Bone marrow (tissue), 2 donors: ENCODE results near the gene GIN1.
"Not testable (repeated sequence)": the region's sequence is repeated elsewhere in the genome, so short reads cannot be mapped to it uniquely, and the experiment has no call there.

Experiments used
- DNase-seq, 2 donors: peaks; one replicate each; lab custom pipeline; 2025; lab: John Stamatoyannopoulos, UW

The GIN1 gene, protein sequence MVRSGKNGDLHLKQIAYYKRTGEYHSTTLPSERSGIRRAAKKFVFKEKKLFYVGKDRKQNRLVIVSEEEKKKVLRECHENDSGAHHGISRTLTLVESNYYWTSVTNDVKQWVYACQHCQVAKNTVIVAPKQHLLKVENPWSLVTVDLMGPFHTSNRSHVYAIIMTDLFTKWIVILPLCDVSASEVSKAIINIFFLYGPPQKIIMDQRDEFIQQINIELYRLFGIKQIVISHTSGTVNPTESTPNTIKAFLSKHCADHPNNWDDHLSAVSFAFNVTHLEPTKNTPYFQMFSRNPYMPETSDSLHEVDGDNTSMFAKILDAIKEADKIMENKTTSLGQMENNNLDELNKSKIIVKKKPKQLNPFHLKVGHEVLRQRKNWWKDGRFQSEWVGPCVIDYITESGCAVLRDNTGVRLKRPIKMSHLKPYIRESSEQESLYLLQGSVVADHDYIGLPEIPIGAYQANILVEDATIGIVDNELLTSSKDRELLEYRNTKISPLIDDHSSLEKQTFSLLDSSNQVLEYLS

GRCh38 chr5:103119765-103120606, at the start of gene GIN1, which contains the start of gene PPIP5K2:
Gene GIN1 (minus strand): TSS chr5:103120138. CDS start chr5:103108707, 11,431 bp downstream.
Gene PPIP5K2 (plus strand): TSS chr5:103120301. CDS start chr5:103129590, 9,289 bp downstream.
- DNase-seq: peak; percentile 98 to 99

DNA sequence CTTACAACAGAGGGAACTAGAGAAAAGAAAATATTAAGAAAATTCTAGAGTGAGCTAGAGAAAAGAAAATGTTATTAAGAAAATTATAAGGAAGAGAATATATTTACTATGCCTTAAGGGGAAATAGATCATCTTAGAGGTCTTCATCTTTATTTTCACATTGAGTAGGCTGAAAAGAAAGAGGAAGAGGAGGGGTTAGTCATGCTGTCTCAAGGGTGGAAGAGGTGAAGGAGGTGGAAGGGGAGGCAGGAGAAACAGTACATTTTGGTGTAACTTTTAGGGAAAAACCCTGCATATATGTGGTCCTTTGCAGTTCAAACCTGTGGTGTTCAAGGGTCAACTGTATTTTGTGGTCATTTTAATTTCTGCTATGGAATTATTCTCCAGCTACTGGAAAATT, 46.8 kb upstream of the GIN1 start:
- peak in 1 of 2 donors; percentile 9 for DNase-seq

- no peak for DNase-seq
These were observed 31.2 kb upstream of the GIN1 start for GRCh38 chr5:103151156-103151555.

DNA sequence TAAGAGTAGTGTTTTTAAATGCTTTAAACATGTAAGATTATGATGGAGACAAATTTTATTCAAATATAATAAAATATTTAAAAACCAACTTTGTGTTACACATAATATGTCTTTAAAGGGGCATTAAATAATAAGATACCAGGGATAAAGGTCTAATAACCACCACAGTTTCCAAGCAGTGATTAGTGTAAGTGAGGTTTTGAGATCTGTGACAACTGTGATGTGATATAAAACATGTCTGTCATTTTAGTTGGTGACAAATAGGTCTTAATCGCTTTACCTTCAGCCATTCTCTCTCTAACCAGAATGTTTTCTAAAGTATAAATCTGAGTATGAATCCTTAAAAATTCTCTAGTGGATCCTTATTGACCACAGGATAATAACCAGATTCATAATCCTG, 28.3 kb upstream of the GIN1 start:
- no peak for DNase-seq

GRCh38 chr5:103145196-103145595, 25.3 kb upstream of the GIN1 start:
- DNase-seq: no peak

DNA sequence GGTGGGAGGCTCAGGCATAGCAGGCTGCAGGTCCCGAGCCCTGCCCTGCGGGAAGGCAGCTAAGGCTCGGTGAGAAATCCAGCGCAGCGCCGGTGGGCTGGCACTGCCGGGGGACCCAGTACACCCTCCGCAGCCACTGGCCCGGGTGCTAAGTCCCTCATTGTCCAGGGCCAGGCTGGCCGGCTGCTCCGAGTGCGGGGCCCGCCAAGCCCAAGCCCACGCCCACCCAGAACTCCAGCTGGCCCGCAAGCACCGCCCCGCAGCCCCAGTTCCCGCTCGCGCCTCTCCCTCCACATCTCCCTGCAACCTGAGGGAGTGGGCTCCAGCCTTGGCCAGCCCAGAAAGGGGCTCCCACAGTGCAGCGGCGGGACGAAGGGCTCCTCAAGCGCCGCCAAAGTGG, 22.2 kb upstream of the GIN1 start:
- not testable (repeated sequence) for DNase-seq

DNA sequence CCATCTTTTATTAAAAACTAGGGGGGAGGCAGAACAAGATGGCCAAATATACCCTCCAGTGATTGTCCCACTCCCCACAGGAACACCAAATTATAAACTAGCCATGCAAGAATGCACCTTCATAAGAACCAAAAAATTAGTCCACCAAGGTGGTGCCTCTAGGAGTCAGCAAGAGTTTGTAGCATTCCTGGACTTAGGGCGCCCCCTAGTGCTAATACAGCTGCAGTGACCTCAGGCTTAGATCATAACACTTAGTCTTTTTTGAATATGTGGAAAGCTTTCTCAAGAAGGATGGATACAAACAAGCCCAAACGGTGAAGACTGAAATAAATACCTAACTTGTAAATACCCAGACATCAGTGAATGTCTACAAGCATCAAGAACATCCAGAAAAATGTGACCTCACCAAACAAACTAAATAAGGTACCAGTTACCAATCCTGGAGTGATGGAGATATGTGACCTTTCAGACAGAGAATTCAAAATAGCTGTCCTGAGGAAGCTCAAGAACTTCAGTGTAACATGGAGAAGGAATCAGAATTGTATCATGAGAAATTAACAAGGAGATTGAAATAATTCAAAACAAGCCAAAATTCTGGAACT, 19.4 kb upstream of the GIN1 start:
- peak; percentile 5 to 85 for DNase-seq

DNA sequence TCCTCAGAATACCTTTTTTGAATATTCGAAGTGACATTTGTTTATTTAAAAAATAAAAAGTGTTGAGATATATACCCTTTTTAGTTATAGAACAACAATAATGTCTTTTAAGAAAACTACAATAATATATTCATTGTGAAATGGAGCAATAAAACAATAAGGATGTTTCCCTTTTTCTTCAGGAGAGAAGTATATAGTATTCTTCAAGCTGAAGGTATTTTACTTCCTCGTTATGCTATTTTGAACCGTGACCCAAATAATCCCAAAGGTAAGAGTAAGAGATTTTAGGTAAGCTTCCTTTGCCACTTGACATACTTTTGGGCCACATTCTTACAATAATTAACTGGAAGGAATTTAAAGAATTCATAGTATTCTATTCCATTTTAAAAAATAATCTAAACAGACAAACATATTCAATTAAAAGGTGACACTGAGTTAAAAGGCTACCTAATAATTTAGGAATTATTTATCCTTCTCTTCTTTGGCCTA, 18.3 kb upstream of the GIN1 start:
- no peak for DNase-seq

- no peak for DNase-seq
These were observed 15.5 kb upstream of the GIN1 start for GRCh38 chr5:103135461-103135860.

DNA sequence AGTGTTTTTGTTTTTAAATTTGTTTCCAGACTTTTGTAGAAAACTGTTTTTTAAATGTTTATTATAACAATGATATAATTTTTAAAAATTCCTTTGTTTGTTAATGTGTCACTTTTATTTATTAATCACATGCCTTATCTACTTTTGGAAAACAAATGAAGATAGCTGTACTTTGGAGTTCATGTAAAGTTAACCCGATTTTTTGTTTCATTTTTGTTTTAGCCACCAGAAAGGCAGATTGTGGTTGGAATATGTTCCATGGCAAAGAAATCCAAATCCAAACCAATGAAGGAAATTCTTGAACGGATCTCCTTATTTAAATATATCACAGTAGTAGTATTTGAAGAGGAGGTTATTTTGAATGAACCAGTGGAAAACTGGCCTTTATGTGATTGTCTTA, 13.3 kb upstream of the GIN1 start:
- no peak for DNase-seq

DNA sequence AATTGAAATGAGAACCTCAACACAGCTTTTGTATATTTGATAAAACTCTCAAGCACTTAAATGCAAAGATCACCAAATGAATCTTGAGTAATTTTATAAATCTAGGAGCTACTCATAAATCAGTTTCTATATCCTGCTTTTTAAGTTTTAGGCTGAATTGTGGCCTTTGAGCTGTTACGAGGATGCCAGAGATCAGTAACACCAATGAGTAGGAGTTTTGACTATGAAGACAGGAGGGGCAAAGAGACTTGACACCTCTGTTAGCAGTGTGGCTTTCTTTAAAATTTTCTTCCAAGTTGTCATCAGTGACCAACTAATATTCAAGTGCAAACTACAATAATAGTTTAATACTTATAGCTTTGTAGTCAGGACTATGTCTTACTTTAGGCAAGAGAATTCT, 12.7 kb upstream of the GIN1 start:
- no peak for DNase-seq

DNA sequence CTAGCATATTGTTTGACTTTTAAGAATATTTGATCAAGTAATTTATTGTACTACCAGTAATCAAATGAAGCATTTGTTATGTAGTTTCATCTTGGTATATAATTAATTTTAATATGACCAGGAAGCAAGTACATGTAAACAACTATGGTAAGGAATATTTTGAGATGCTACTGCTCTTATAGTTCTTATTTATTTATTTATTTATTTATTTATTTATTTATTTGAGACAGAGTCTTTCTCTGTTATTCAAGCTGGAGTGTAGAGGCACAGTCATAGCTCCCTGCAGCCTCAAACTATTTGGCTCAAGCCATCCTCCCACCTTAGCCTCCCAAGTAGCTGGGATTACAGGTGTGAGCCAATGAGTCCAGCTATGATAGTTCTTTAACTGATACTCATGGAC, 8.3 kb upstream of the GIN1 start:
- no peak for DNase-seq

DNA sequence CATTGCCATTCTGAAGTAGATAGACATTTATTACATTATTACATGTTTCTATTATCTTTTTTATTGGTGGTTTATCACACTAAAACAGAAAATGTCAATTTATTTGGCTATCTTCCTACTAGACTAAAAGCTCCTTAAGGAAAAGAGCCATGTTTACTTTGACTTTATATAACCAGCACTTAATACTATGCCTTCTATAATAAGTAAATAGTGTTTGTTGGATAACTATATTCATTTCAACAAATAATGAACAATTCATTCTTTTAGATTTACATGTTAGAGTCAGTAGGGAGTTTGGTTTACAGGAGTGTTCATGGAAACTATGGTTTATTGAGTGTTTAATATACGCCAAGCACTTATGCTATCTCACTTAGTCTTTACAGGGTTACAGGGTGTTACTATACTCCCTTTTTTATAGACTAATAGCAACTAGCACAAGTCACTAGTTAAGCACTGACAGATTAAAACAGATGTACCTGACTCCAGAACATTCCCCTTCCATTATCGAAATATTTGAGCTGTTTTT, 7.4 kb upstream of the GIN1 start:
- no peak for DNase-seq

GRCh38 chr5:103126557-103126956, 6.6 kb upstream of the GIN1 start:
- no peak for DNase-seq

DNA sequence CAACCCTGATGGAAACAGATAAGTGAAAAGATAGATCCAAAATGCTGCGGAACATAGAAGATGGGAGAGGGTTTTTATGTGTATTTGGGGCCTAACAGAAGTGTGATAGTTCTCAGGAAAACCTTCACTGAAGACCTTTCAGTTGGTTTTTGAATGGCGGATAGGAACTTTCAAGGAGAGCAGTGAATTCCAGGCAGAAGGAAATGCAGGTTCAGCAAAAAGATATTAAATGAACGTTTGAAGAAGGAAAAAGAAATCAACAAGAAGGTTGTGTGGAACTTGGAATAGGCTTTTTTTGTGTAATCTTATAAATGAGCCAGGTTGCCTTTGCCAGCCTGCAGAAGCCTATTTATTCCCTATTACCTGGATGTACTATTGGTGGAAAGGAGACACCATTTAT, 2.3 kb upstream of the GIN1 start:
- DNase-seq: no peak

DNA sequence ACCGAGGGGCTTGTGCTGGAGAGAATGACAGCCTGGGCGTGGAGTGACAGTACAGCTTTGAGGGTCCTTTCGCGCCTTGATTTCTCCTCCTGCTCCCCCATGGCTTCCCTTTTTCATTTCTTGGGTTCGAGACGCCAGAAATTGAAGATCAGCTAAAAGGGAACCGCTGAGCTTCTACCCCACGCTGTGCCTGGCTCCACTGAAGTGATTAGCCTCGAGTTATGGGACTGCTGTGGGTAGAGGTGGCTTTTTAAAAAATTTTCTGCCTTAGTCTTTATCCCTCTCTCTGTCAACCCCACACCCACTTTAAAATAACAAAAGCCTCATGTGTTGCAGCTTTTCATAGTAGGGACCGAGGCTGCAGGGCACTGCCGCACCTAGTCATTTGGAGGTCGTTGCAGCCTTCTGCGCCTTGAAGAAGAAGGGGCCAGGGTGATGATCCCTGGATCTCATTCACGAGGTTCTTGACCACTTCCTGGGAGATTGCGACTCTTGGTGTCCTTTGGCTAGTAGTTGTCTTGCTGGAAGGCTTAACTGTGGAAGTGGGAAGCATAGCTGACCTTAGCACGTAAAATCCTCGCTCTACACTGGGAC, 766 bp upstream of the GIN1 start:
- DNase-seq: peak in 1 of 2 donors; percentile 17

DNA sequence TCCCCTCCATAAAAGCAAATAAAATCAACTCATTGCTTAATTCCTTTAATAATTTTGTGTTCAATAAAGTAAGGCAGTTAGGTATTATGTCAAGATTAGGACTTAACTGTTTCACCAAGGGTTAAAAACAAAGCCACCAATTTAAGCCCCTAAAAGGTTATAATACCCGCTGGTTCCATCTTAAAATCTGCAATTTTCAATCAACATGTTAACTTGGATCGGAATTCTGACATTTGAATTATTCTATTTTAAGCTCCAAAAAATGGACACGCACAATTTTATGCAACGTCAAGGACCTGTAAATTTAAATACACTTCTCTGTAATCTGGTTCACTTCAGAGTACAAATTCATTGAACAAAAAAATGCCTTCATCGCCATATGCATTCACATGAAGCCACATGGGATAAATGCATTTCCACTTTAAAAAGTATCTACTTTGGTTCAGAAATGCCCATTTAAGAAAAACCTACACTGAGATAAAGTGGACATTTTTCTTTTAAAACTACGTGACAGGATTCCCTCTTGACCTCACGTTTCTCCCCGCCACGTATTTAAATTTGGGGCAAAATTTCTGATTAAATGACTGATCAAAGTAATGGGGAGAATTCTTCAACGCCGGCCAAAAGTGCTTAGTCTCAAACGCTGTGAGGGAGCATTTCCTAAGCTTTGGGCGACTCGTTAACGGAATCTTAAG, 721 bp downstream of the GIN1 start:
- no peak for DNase-seq

DNA sequence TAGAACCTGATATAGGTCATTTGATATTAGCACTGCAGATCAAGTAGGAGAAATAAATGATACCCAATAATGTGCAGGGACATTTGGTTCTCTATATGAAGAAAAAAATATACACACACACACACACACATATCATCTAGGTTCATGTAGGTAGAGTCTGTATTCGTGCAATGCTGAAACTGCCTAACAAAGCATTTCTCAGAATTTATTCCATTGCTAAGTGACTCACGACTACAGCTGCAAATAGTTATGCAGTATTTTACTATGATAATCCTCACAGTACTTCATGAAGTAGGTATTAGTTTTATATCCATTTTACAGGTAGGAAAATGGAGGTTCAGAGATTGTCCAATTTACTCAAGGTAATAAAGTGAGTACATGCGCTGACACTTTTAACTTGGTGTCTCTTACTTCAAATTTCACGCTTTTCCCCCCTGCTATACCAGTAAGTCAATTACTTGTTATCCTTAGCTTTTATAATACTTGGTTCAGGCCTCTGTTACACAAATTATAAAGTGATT, 2.4 kb downstream of the GIN1 start:
- DNase-seq: no peak

GRCh38 chr5:103114440-103114839, 5.5 kb downstream of the GIN1 start:
- DNase-seq: no peak

- DNase-seq: no peak
These were observed 7.0 kb downstream of the GIN1 start for GRCh38 chr5:103112910-103113309.

DNA sequence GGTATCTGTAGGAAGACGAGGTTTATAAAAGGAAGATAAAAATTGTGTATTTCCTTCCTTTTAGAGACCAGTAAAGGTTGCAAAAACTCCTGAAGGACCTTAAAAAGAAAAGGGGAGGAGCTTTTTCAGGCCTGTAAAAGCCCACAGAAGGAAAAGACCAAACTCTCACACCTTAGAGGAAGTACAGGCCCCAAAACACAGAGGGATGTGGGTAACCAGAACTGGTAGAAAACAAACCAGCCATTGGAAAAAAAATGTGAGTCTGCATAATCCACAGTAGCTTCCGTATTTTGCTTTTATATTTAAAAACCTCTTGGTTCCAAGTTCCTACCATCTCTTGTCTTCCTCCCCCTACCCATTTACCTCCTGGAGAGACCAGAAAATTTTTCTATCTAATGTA, 8.5 kb downstream of the GIN1 start:
- peak in 1 of 2 donors; percentile 80 for DNase-seq
